ENCODE data around the gene ALKBH7.

ALKBH7 gene

DNA sequence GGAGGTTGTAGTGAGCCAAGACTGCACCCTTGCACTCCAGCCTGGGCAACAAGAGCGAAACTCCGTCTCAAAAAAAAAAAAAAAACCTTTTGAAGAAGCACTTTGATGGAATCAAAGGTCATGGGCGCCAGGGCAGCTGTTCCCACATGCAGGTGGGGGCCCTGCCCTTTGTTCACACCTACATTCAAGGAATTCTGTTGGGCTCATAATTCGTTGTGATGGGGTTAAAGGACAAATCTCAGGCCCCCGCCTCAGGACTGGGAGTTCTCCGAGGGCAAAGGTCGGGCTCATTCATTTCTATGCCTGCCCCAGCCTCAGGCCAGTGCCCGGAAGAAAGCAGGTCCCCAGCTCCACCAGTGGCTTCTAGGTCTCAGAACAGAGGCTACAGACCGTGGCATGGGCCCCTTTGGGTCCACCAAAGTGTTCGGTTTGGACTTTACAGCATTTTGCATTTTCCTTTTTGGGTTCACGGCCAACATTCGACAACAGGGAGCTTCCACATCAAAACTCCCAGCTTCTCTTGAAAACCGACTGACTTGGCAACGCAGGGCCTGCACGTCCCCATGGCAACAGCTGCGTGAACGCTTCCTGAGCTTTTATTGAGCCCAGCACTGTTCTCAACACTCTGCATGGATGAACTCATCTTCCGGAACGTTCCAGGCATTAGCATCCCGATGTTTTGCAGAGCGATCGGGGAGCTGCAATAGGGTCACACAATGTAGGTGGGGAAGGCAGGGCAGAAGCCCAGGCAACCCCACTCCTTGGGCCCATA, 30.4 kb downstream of the ALKBH7 start:
- Histone ChIP-seq H3K9ac (ENCODE audit: low read depth, low read length) (no peak overlapping the region), H3K27ac (ENCODE audit: low read depth, low read length) (no peak overlapping the region), H3K4me3 (ENCODE audit: low read length) (no peak overlapping the region)

DNA sequence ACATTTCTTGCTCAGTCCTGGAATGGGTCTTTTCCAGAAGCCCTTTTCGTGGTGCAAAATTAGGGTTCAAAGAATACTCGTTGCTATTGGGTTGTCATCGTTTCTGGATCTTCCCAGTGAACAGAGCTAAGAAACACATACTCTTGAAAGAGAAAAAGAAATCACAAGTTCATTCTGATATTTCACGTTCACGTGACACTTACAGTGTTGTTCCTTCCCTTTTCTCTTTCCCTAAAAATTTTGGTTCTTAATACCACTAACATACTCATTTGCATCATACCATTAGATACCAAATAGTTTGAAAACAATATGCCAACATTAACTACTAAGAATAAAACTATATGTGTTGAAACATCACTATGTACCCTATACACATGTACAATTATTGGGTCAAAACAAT, 33.8 kb downstream of the ALKBH7 start:
- Histone ChIP-seq H3K9me3 (ENCODE audit: insufficient read depth, low read depth, low read length) (no peaks in the 10 kb centered on the region), H3K27ac (ENCODE audit: low read depth, low read length) (no peak overlapping the region), H3K4me1 (ENCODE audit: insufficient read depth, low read length) (0 out of 2 replicates have a peak, but pooled peaks cover 4% of the 10 kb centered on the region), H3K9ac (ENCODE audit: low read depth, low read length) (no peak overlapping the region), H3K36me3 (ENCODE audit: insufficient read depth, low read length) (no peaks in the 10 kb centered on the region), H3K27me3 (ENCODE audit: insufficient read depth, low read length) (no peaks in the 10 kb centered on the region), H3K4me3 (ENCODE audit: low read length) (no peak overlapping the region)
- WGBS, result 91% methylated on average over 5 of the region's 5 CpGs

More for the DNA sequence above, 30.4 kb downstream of the ALKBH7 start:
- H3K36me3 ChIP-seq (ENCODE audit: insufficient read depth, low read length), result no peaks in the 10 kb centered on the region
- H3K9me3 ChIP-seq (ENCODE audit: insufficient read depth, low read depth, low read length), result no peaks in the 10 kb centered on the region
- H3K27me3 ChIP-seq (ENCODE audit: insufficient read depth, low read length), result no peaks in the 10 kb centered on the region
- H3K4me1 ChIP-seq (ENCODE audit: insufficient read depth, low read length), result 0 out of 2 replicates have a peak, but pooled peaks cover 4% of the 10 kb centered on the region
- WGBS, result 89% methylated on average over 22 of the region's 22 CpGs

DNA sequence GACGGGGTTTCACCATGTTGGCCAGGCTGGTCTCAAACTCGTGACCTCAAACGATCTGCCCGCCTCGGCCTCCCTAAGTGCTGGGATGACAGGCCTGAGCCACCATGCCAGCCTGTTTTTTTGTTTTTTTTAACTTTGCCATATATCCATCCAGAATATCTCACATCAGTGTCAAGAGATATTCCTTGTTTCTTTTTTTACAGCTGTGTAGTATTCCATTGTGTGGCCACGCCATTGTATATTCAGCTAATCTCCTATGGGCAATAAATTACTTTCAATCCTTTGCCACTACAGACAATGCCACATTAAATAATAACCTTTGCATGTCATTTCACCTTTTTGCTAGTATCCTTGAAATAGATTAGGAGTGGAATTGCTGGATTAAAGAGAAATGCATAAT, 36.8 kb downstream of the ALKBH7 start:
- H3K36me3 ChIP-seq (ENCODE audit: insufficient read depth, low read length), result peaks cover 9% of the 10 kb centered on the region
- no peak overlapping the region for H3K27ac ChIP-seq (ENCODE audit: low read depth, low read length)
- no peaks in the 10 kb centered on the region for H3K4me1 ChIP-seq (ENCODE audit: insufficient read depth, low read length)
- H3K27me3 ChIP-seq (ENCODE audit: insufficient read depth, low read length), result no peaks in the 10 kb centered on the region
- H3K9me3 ChIP-seq (ENCODE audit: insufficient read depth, low read depth, low read length), result no peaks in the 10 kb centered on the region
- H3K4me3 ChIP-seq (ENCODE audit: low read length), result no peak overlapping the region
- 95% methylated on average over 6 of the region's 6 CpGs for WGBS
- H3K9ac ChIP-seq (ENCODE audit: low read depth, low read length), result no peak overlapping the region

DNA sequence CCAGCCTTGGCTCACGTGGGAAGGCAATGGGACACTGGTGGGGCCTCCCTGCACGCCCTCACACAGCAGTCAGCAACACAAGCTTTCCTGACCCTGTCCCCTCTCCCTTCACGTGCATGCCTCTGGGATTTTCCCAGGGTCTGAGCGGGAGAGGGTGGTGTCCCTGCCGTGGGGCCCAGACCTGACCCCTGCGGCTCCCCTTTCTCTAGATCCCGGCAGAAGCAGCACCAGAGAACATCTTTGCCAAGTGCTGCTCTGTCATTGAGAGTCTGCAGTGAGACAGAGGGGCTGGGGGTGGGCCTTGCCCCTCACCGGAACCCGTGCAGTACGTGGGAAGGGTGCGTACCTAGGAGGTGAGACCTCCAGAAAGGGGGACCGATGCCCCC, 39.5 kb downstream of the ALKBH7 start:
- no peak overlapping the region for H3K4me3 ChIP-seq (ENCODE audit: low read length)
- no peaks in the 10 kb centered on the region for H3K4me1 ChIP-seq (ENCODE audit: insufficient read depth, low read length)
- peak overlapping the region; percentile 63; the same call in 1 of the 2 replicates for H3K27ac ChIP-seq (ENCODE audit: low read depth, low read length)
- H3K27me3 ChIP-seq (ENCODE audit: insufficient read depth, low read length), result no peaks in the 10 kb centered on the region
- H3K9me3 ChIP-seq (ENCODE audit: insufficient read depth, low read depth, low read length), result no peaks in the 10 kb centered on the region
- no peak overlapping the region for H3K9ac ChIP-seq (ENCODE audit: low read depth, low read length)
- 84% methylated on average over 12 of the region's 12 CpGs for WGBS
- peaks cover 35% of the 10 kb centered on the region for H3K36me3 ChIP-seq (ENCODE audit: insufficient read depth, low read length)

DNA sequence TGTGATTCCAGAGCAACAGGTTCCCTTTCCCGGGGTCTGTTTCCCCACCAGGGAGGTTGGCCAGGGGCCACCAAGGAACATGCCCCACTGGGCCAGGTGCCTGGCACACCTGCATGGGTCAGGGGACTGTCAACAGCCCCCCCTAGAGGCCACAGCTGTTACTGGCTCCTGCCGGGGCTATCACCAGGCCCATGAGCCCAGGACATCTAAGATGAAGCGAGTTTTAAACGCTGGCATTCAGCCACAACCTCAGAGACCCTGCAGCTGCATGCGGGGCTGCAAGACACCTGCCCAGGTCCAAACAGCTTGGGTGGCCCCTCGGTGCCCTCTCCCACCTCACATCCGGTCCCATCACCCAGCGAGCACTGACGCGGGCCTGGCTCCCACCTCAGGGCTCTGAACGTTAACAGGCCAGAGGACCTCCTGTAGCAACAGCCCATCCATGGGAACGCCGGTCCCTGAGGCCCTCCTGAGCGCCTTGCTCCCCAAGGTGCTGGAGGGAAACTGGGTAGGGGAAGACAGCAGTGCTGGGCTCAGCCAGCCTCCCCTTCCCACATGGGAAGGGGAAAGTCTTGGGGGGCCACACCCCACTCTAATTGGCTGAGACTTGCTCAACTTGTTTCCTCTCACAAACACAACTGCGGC, 40.0 kb downstream of the ALKBH7 start:
- Histone ChIP-seq H3K4me3 (ENCODE audit: low read length) (no peak overlapping the region), H3K4me1 (ENCODE audit: insufficient read depth, low read length) (no peaks in the 10 kb centered on the region), H3K27ac (ENCODE audit: low read depth, low read length) (peak overlapping the region; percentile 63; the same call in 1 of the 2 replicates), H3K9me3 (ENCODE audit: insufficient read depth, low read depth, low read length) (no peaks in the 10 kb centered on the region), H3K27me3 (ENCODE audit: insufficient read depth, low read length) (no peaks in the 10 kb centered on the region), H3K36me3 (ENCODE audit: insufficient read depth, low read length) (peaks cover 40% of the 10 kb centered on the region), H3K9ac (ENCODE audit: low read depth, low read length) (no peak overlapping the region)
- WGBS, result 80% methylated on average over 14 of the region's 15 CpGs

DNA sequence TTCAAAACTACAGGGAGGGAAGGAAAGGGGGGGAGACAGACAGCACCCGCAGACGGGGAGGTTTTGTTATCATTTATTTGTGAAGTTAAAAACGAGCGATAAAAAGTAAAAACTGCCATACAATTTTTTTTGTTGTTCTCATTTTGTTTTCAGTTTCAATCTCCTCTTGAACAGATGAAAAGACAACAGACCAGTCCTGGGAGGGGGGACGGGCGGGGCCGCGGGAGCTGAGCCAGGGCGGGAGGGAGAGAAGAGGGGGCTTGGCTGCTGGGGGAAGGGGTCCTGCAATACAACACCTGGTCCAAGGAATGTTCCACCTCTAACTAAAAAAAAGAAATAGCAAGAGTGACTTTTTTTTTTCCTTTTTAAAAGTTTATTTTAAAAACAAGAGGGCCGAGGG, 40.7 kb downstream of the ALKBH7 start:
- Histone ChIP-seq H3K9ac (ENCODE audit: low read depth, low read length) (no peak overlapping the region), H3K4me1 (ENCODE audit: insufficient read depth, low read length) (no peaks in the 10 kb centered on the region), H3K4me3 (ENCODE audit: low read length) (no peak overlapping the region), H3K36me3 (ENCODE audit: insufficient read depth, low read length) (peaks cover 47% of the 10 kb centered on the region), H3K9me3 (ENCODE audit: insufficient read depth, low read depth, low read length) (no peaks in the 10 kb centered on the region), H3K27ac (ENCODE audit: low read depth, low read length) (no peak overlapping the region), H3K27me3 (ENCODE audit: insufficient read depth, low read length) (no peaks in the 10 kb centered on the region)
- WGBS, result 94% methylated on average over 3 of the region's 10 CpGs

DNA sequence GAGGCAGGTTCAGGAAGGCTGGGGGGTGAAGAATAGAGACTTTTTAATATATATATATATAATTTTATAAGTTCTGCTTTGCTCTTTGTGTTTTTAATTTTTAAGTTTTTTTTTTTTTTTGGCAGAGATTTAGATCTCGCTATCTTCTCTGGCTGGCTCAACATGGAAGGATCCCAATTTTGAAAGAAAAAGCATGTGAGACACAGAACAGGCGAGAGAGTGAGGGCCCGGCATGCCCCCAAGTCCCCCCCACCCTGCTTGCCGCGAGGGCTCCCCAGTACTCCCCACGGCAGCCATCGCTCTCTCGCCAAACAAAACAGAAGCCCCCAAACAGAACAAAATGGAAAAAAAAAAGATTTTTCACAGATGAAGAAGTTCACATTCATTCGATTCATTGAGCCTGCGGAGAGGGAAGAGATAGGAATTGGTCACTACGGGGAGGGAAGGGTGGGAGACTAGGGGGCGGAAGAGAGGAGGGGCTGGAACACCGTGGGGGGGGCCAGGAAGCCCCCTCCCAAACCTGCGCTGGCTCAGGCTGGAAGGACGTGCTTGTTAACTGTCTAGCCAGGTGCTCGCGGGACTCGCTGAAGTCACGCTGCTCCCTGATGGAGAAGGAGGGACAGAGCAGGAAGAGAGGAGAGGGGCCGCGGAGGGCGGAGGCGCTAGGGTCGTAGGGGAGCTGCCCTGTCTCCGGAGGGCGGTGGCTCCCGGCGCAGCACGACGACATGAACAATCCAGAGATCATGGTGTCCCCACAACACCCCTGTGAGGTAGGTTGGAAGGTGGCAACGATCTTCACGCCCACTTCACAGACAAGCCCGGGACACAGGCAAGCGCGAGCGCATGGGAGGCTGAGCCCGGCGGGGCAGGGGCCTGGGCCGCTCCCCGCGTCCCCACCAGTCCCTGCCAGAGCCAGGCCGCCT, 41.4 kb downstream of the ALKBH7 start:
- H3K36me3 ChIP-seq (ENCODE audit: insufficient read depth, low read length), result peaks cover 54% of the 10 kb centered on the region

DNA sequence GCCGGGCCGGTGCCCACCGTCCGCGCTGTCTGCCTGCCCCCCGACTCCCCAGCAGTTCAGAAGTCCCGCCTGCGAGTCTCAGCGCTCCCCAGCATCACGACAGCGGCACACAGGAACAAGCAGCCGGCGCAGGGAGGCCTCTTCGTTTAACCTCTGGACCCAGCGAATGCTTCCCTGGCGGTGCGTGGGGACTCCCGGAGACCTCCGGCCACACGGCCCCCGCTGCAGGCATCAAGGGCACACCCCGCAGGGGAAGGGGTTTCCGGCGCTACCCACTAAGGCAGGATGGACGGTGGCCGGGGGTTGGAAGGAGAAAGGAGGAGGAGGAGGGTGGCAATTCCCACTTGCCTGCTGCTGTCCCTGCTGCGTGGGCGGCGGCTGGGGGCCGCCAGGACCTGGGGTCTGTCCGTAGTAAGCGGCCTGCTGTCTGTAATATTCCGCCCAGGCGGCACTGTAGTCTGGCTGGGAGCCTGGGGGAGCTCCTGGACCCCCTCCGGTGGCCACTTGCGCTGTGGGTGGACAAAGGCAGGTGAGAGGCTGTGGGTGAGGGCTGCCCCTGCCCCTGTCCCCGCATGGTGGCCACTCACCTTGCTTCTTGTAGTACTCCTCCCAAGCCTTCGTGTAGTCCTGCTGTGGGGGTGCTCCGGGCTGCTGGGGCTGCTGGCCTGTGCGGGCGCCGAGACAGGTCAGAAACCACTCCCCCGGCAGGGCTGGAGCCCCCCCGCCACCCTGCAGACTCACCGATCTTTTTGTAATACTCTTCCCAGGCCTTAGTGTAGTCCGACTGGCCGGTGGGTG, 42.4 kb downstream of the ALKBH7 start:
- no peaks in the 10 kb centered on the region for H3K27me3 ChIP-seq (ENCODE audit: insufficient read depth, low read length)
- H3K4me1 ChIP-seq (ENCODE audit: insufficient read depth, low read length), result no peaks in the 10 kb centered on the region
- peaks cover 64% of the 10 kb centered on the region for H3K36me3 ChIP-seq (ENCODE audit: insufficient read depth, low read length)
- H3K9ac ChIP-seq (ENCODE audit: low read depth, low read length), result no peak overlapping the region
- no peak overlapping the region for H3K27ac ChIP-seq (ENCODE audit: low read depth, low read length)
- 96% methylated on average over 47 of the region's 47 CpGs for WGBS
- H3K9me3 ChIP-seq (ENCODE audit: insufficient read depth, low read depth, low read length), result no peaks in the 10 kb centered on the region
- H3K4me3 ChIP-seq (ENCODE audit: low read length), result no peak overlapping the region

More for the DNA sequence above, 41.4 kb downstream of the ALKBH7 start:
- WGBS, result 87% methylated on average over 42 of the region's 42 CpGs
- Histone ChIP-seq H3K27ac (ENCODE audit: low read depth, low read length) (no peak overlapping the region), H3K9ac (ENCODE audit: low read depth, low read length) (no peak overlapping the region), H3K9me3 (ENCODE audit: insufficient read depth, low read depth, low read length) (no peaks in the 10 kb centered on the region), H3K4me3 (ENCODE audit: low read length) (no peak overlapping the region), H3K4me1 (ENCODE audit: insufficient read depth, low read length) (no peaks in the 10 kb centered on the region), H3K27me3 (ENCODE audit: insufficient read depth, low read length) (no peaks in the 10 kb centered on the region)

DNA sequence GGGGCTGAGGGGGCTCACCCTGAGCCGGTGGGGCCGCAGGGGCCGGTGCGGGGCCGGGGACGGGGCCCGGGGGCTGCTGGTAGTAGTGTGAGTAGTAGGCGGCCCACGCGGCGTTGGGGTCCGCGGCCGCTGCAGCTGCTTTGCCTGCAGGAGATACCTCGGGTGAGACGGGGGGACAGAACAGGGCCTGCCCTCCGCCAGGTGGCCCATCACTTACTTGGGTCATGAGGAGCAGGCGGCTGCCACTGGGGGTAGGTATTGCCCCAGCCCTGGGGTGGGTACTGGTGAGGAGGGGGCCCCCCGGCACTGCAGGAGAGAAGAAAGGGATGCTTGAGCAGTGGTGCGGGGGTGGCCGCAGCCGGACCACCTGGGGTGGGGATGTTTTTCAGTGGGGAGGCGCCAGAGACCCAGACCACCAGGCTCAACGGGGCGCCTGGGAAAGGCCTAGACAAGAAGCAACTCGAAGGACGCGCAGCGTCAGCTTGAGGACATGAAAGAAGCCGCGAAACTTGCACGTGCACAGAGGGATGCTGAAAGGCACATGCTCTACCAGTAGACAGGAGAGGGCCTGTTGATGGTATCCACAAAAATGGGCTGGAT, 43.1 kb downstream of the ALKBH7 start:
- 96% methylated on average over 32 of the region's 32 CpGs for WGBS
- H3K27ac ChIP-seq (ENCODE audit: low read depth, low read length), result no peak overlapping the region
- no peaks in the 10 kb centered on the region for H3K4me1 ChIP-seq (ENCODE audit: insufficient read depth, low read length)
- H3K9ac ChIP-seq (ENCODE audit: low read depth, low read length), result no peak overlapping the region
- H3K4me3 ChIP-seq (ENCODE audit: low read length), result no peak overlapping the region
- peaks cover 71% of the 10 kb centered on the region for H3K36me3 ChIP-seq (ENCODE audit: insufficient read depth, low read length)
- H3K27me3 ChIP-seq (ENCODE audit: insufficient read depth, low read length), result no peaks in the 10 kb centered on the region
- H3K9me3 ChIP-seq (ENCODE audit: insufficient read depth, low read depth, low read length), result no peaks in the 10 kb centered on the region

DNA sequence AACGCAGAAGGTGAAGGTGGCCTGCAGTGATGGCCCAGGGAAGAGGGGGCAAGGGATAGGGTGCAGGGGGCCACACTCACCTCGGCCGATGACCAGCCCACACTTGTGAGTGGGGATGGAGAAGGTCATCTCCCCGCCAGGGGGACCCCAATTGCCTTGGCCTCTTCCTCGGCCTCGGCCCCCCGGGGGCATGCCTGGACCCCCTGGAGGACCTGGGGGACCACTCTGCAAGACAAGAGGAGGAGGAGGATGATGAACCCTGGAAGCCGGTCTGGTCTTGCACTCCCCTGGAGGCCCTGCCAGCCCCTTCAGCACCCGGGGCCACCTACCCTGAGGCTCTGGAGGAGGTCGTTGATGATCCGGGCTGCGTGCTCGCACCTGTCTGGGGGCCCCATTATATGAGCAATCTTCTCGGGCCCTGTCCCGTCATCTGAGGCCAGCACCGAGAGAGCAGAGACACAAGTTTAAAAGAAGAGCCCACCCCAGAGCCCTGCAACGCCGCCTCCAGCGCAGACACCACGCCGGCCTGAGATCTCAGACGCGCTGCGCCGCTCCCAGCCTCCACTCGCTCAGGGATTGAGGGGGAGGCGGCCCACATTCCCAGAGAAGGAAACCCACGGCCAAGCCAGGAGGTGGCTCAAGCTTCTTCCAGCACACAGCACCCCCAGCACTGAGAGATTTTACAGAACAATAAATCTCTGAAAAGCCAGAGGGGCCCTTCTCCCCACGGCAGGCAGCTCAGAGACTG, 44.2 kb downstream of the ALKBH7 start:
- Histone ChIP-seq H3K4me3 (ENCODE audit: low read length) (no peak overlapping the region), H3K9ac (ENCODE audit: low read depth, low read length) (no peak overlapping the region), H3K36me3 (ENCODE audit: insufficient read depth, low read length) (peaks cover 83% of the 10 kb centered on the region), H3K9me3 (ENCODE audit: insufficient read depth, low read depth, low read length) (no peaks in the 10 kb centered on the region), H3K4me1 (ENCODE audit: insufficient read depth, low read length) (no peaks in the 10 kb centered on the region), H3K27ac (ENCODE audit: low read depth, low read length) (no peak overlapping the region), H3K27me3 (ENCODE audit: insufficient read depth, low read length) (no peaks in the 10 kb centered on the region)
- 96% methylated on average over 29 of the region's 29 CpGs for WGBS

All from HUES64 (cell line).